HEK293 (cell line): Measurements from ENCODE around the gene BIRC6.

Experiments used
- CTCF ChIA-PET: fragments of 350-600 bp; formaldehyde crosslinking; extraction: SDS; loops from one replicate; lab custom pipeline; 2021; ENCODE audit warnings: antibody characterized with exemption; lab: Yijun Ruan, JAX
- POLR2A ChIA-PET: fragments of 300-600 bp; formaldehyde crosslinking; extraction: SDS; loops from one replicate; lab custom pipeline; 2020; ENCODE audit warnings: antibody characterized with exemption, inconsistent platforms; lab: Yijun Ruan, JAX
- H3K27ac ChIP-seq: fragments of 200-500 bp; sonication (Bioruptor generic); 2 replicates; pipeline ENCODE4 v1.5.1; 2014; ENCODE audit warnings: low read depth, low read length, control low read depth, inconsistent platforms; ENCODE audit errors: extremely low read depth
- H3K36me3 ChIP-seq, 2 experiments: fragments of 200-500 bp in 1 of 2; sonication (Bioruptor generic) in 1 of 2; 1 replicate in 1 of 2; 2 replicates in 1 of 2; pipeline ENCODE4 v1.5.1; 2014 to 2017; ENCODE audit warnings: inconsistent platforms in 2 of 2, low read length in 2 of 2; ENCODE audit not compliant: control insufficient read depth in 2 of 2, insufficient read depth in 1 of 2
- H3K4me1 ChIP-seq: fragments of 200-500 bp; sonication (Bioruptor generic); 2 replicates; pipeline ENCODE4 v1.5.1; 2014; ENCODE audit warnings: mild to moderate bottlenecking, low read length, inconsistent platforms; ENCODE audit not compliant: control insufficient read depth, insufficient read depth
- H3K4me3 ChIP-seq: 2 replicates; pipeline ENCODE4 v1.5.1; 2011; ENCODE audit warnings: low read depth, mild to moderate bottlenecking, control low read depth, low read length, moderate library complexity
- H3K9me3 ChIP-seq: fragments of 200-500 bp; sonication (Bioruptor generic); 2 replicates; pipeline ENCODE4 v1.5.1; 2014; ENCODE audit warnings: low read depth, low read length, inconsistent platforms; ENCODE audit not compliant: control insufficient read depth, insufficient read depth
- EGR2 ChIP-seq: fragments of 450-650 bp; formaldehyde crosslinking; IDR thresholded peaks from 2 replicates; pipeline ENCODE4 v1.5.1; 2016; ENCODE audit warnings: low read depth, missing biosample characterization, missing genetic modification characterization
- FEZF1 ChIP-seq: fragments of 450-650 bp; formaldehyde crosslinking; IDR thresholded peaks from 2 replicates; pipeline ENCODE4 v1.5.1; 2016; ENCODE audit warnings: missing biosample characterization, missing genetic modification characterization
- KLF1 ChIP-seq: fragments of 450-650 bp; formaldehyde crosslinking; IDR thresholded peaks from 2 replicates; pipeline ENCODE4 v1.5.1; 2016; ENCODE audit warnings: missing biosample characterization, missing genetic modification characterization
- RBAK ChIP-seq: fragments of 450-650 bp; formaldehyde crosslinking; IDR thresholded peaks from 2 replicates; pipeline ENCODE4 v1.5.1; 2016; ENCODE audit warnings: missing biosample characterization, missing genetic modification characterization
- ZBTB17 ChIP-seq: fragments of 450-650 bp; formaldehyde crosslinking; IDR thresholded peaks from 2 replicates; pipeline ENCODE4 v1.5.1; 2016; ENCODE audit warnings: missing biosample characterization, missing genetic modification characterization
- ZFHX2 ChIP-seq: fragments of 450-650 bp; formaldehyde crosslinking; conservative IDR thresholded peaks from 2 replicates; pipeline ENCODE4 v1.5.1; 2016; ENCODE audit warnings: missing biosample characterization, missing genetic modification characterization
- ZNF121 ChIP-seq: fragments of 450-650 bp; formaldehyde crosslinking; IDR thresholded peaks from 2 replicates; pipeline ENCODE4 v1.5.1; 2016; ENCODE audit warnings: missing biosample characterization, missing genetic modification characterization
- ZNF37A ChIP-seq: fragments of 450-650 bp; IDR thresholded peaks from 2 replicates; pipeline ENCODE4 v1.5.1; 2018; ENCODE audit warnings: missing biosample characterization, missing genetic modification characterization
- ZNF423 ChIP-seq: fragments of 450-650 bp; formaldehyde crosslinking; IDR thresholded peaks from 2 replicates; pipeline ENCODE4 v1.5.1; 2016; ENCODE audit warnings: missing biosample characterization, missing genetic modification characterization
- ZNF449 ChIP-seq: fragments of 450-650 bp; formaldehyde crosslinking; IDR thresholded peaks from 2 replicates; pipeline ENCODE4 v1.5.1; 2017; ENCODE audit warnings: missing biosample characterization, mild to moderate bottlenecking, missing genetic modification characterization, moderate library complexity
- ZNF600 ChIP-seq: fragments of 450-650 bp; formaldehyde crosslinking; IDR thresholded peaks from 2 replicates; pipeline ENCODE4 v1.5.1; 2016; ENCODE audit warnings: missing biosample characterization, missing genetic modification characterization
- ZNF707 ChIP-seq: fragments of 450-650 bp; formaldehyde crosslinking; IDR thresholded peaks from 2 replicates; pipeline ENCODE4 v1.5.1; 2016; ENCODE audit warnings: missing biosample characterization, missing genetic modification characterization
- ZNF747 ChIP-seq: fragments of 450-650 bp; formaldehyde crosslinking; IDR thresholded peaks from 2 replicates; pipeline ENCODE4 v1.5.1; 2016; ENCODE audit warnings: missing biosample characterization, missing genetic modification characterization
- ZNF837 ChIP-seq: fragments of 450-650 bp; formaldehyde crosslinking; IDR thresholded peaks from 2 replicates; pipeline ENCODE4 v1.5.1; 2016; ENCODE audit warnings: missing biosample characterization, missing genetic modification characterization
- TF ChIP-seq, protein P1 (sequence below): fragments of 450-650 bp; formaldehyde crosslinking; IDR thresholded peaks from 2 replicates; pipeline ENCODE4 v1.5.1; 2017; ENCODE audit warnings: missing biosample characterization, missing genetic modification characterization
- TF ChIP-seq, protein P2 (sequence below): fragments of 450-650 bp; formaldehyde crosslinking; IDR thresholded peaks from 2 replicates; pipeline ENCODE4; 2016; ENCODE audit warnings: missing biosample characterization, missing genetic modification characterization
- TF ChIP-seq, protein P3 (sequence below): fragments of 450-650 bp; formaldehyde crosslinking; IDR thresholded peaks from 2 replicates; pipeline ENCODE4 v1.5.1; 2016; ENCODE audit warnings: missing biosample characterization, missing genetic modification characterization, low read depth

BIRC6 gene

GRCh38 chr2:32384529-32384928 is 27.7 kb downstream of the BIRC6 start:
- peaks cover 37 to 64% of the 10 kb centered on the region in 2 experiments for H3K36me3 ChIP-seq
- H3K4me3 ChIP-seq = no peak overlapping the region
- TF ChIP-seq ZBTB17 = no peak
- ChIA-PET POLR2A (interaction anchor here (0.6 kb wide), 1 partner anchor 203 kb away, joined by 3 read pairs; no protein-coding TSS in a partner anchor), CTCF (no interaction called here)
- no peaks in the 10 kb centered on the region for H3K9me3 ChIP-seq
- 0 out of 2 replicates have a peak, but pooled peaks cover 1% of the 10 kb centered on the region for H3K4me1 ChIP-seq
- no peak overlapping the region for H3K27ac ChIP-seq

DNA sequence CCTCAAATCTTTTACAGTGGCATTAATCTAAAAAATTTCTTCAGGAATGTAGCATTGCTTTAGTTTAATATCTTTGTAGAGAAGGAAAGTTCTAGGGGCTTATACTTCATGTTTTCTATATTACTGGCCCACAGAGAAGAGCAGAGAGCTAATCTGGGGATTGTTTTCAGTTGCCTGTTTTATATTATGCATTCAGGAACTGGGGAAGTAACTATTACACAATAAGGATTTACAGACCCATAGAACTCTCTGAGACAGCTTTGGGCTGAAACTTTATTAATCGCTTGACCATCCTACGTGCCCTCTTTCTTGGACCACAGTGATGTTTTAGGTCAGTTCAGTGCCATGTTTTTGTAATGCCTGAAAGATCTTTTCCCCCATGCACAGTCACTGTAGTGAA is 29.9 kb downstream of the BIRC6 start:
- CTCF ChIA-PET = interaction anchor here (0.7 kb wide), 2 partner anchors 10 to 40 kb away, joined by 3 to 5 read pairs; no protein-coding TSS in a partner anchor
- POLR2A ChIA-PET = no interaction called here
- Histone ChIP-seq H3K27ac (no peak overlapping the region), H3K4me3 (no peak overlapping the region), H3K36me3 (peaks cover 20 to 56% of the 10 kb centered on the region in 2 experiments), H3K9me3 (no peaks in the 10 kb centered on the region), H3K4me1 (no peaks in the 10 kb centered on the region)
- TF ChIP-seq ZNF837 (tag by site-specific recombination) = no peak

GRCh38 chr2:32399221-32399620 is 42.4 kb downstream of the BIRC6 start:
- H3K27ac ChIP-seq = no peak overlapping the region
- no peaks in the 10 kb centered on the region for H3K9me3 ChIP-seq
- H3K4me1 ChIP-seq = no peaks in the 10 kb centered on the region
- POLR2A ChIA-PET = no interaction called here
- no peak overlapping the region for H3K4me3 ChIP-seq
- TF ChIP-seq, protein P1, sequence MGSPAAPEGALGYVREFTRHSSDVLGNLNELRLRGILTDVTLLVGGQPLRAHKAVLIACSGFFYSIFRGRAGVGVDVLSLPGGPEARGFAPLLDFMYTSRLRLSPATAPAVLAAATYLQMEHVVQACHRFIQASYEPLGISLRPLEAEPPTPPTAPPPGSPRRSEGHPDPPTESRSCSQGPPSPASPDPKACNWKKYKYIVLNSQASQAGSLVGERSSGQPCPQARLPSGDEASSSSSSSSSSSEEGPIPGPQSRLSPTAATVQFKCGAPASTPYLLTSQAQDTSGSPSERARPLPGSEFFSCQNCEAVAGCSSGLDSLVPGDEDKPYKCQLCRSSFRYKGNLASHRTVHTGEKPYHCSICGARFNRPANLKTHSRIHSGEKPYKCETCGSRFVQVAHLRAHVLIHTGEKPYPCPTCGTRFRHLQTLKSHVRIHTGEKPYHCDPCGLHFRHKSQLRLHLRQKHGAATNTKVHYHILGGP = no peak
- TF ChIP-seq ZNF121 (tag by site-specific recombination) = peak; percentile 65; the same call in 1 of the 2 replicates
- TF ChIP-seq, all 188 proteins: peak for 1
- peaks cover 25 to 63% of the 10 kb centered on the region in 2 experiments for H3K36me3 ChIP-seq
- CTCF ChIA-PET = no interaction called here

GRCh38 chr2:32402091-32402490 is 45.3 kb downstream of the BIRC6 start:
- TF ChIP-seq KLF1 (tag by site-specific recombination) = no peak
- peak; percentile 69 for TF ChIP-seq EGR2 (tag by site-specific recombination)
- TF ChIP-seq ZFHX2 (tag by site-specific recombination) = peak; percentile 58
- TF ChIP-seq ZNF600 (tag by site-specific recombination) = peak; percentile 24; the same call in 1 of the 2 replicates
- Histone ChIP-seq H3K4me1 (no peaks in the 10 kb centered on the region), H3K27ac (no peak overlapping the region), H3K9me3 (no peaks in the 10 kb centered on the region), H3K36me3 (peaks cover 24 to 56% of the 10 kb centered on the region in 2 experiments), H3K4me3 (no peak overlapping the region)
- ChIA-PET CTCF (no interaction called here), POLR2A (no interaction called here)

GRCh38 chr2:32403782-32404181 is 47.0 kb downstream of the BIRC6 start:
- ChIA-PET POLR2A (no interaction called here), CTCF (no interaction called here)
- Histone ChIP-seq H3K4me3 (no peak overlapping the region), H3K36me3 (peaks cover 29 to 50% of the 10 kb centered on the region in 2 experiments), H3K4me1 (no peaks in the 10 kb centered on the region), H3K9me3 (no peaks in the 10 kb centered on the region), H3K27ac (no peak overlapping the region)
- TF ChIP-seq ZNF449 (tag by site-specific recombination) (no peak), ZNF747 (no peak), FEZF1 (no peak), ZNF37A (tag by site-specific recombination) (no peak), ZNF707 (no peak), RBAK (tag by site-specific recombination) (no peak), ZNF423 (no peak)
- TF ChIP-seq, protein P2, sequence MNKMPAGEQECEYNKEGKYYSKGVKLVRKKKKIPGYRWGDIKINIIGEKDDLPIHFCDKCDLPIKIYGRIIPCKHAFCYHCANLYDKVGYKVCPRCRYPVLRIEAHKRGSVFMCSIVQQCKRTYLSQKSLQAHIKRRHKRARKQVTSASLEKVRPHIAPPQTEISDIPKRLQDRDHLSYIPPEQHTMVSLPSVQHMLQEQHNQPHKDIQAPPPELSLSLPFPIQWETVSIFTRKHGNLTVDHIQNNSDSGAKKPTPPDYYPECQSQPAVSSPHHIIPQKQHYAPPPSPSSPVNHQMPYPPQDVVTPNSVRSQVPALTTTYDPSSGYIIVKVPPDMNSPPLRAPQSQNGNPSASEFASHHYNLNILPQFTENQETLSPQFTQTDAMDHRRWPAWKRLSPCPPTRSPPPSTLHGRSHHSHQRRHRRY (tag by site-specific recombination) = no peak
- TF ChIP-seq, protein P3, sequence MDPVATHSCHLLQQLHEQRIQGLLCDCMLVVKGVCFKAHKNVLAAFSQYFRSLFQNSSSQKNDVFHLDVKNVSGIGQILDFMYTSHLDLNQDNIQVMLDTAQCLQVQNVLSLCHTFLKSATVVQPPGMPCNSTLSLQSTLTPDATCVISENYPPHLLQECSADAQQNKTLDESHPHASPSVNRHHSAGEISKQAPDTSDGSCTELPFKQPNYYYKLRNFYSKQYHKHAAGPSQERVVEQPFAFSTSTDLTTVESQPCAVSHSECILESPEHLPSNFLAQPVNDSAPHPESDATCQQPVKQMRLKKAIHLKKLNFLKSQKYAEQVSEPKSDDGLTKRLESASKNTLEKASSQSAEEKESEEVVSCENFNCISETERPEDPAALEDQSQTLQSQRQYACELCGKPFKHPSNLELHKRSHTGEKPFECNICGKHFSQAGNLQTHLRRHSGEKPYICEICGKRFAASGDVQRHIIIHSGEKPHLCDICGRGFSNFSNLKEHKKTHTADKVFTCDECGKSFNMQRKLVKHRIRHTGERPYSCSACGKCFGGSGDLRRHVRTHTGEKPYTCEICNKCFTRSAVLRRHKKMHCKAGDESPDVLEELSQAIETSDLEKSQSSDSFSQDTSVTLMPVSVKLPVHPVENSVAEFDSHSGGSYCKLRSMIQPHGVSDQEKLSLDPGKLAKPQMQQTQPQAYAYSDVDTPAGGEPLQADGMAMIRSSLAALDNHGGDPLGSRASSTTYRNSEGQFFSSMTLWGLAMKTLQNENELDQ = no peak
